Transverse colon (tissue), 4 donors: ENCODE measurements around the gene SPINK4. TPM values are rescaled to one million over a fixed set of nuclear protein-coding genes. Genes with fewer than 3 reads are reported as not detected.
A peak's percentile ranks its signal among the peaks of the same experiment; 100 is the strongest.

Source experiments
- DNase-seq: peaks from one replicate; pipeline ENCODE4 v3.0.0-alpha.2; 2019
- H3K27ac ChIP-seq, 4 donors: fragments of 200-600 bp; sonication (generic); 2 replicates each; pipeline ENCODE4 v1.5.1; 2016 to 2018; ENCODE audit warnings: inconsistent platforms in 4 of 4
- H3K27me3 ChIP-seq: fragments of 200-600 bp; sonication (generic); 2 replicates; pipeline ENCODE4 v1.5.1; 2017; ENCODE audit warnings: inconsistent platforms
- H3K36me3 ChIP-seq, 4 donors: fragments of 200-600 bp; sonication (generic); 2 replicates each; pipeline ENCODE4 v1.5.1; 2017 to 2019; ENCODE audit warnings: inconsistent platforms in 4 of 4
- H3K4me1 ChIP-seq, 4 donors: fragments of 200-600 bp; sonication (generic); 2 replicates each; pipeline ENCODE4 v1.5.1; 2017 to 2020; ENCODE audit warnings: inconsistent platforms in 4 of 4
- H3K4me3 ChIP-seq, 4 donors: fragments of 200-600 bp; sonication (generic); 1 replicate in 1 of 4; 2 replicates in 3 of 4; pipeline versions ENCODE4 v1.5.1 to v1.6.1; 2017 to 2019; ENCODE audit warnings: inconsistent platforms in 4 of 4
- H3K9me3 ChIP-seq, 2 donors: fragments of 200-600 bp; sonication (generic); 2 replicates each; pipeline ENCODE4 v1.5.1; 2017 to 2019; ENCODE audit warnings: inconsistent platforms in 2 of 2
- EP300 ChIP-seq: sonication (generic); formaldehyde crosslinking; IDR thresholded peaks from one replicate; pipeline ENCODE4 v1.6.1; 2017; ENCODE audit warnings: antibody characterized with exemption, low read depth
- POLR2A ChIP-seq: fragments of 450-650 bp; IDR thresholded peaks from one replicate; pipeline ENCODE4 v1.6.1; 2016; ENCODE audit warnings: antibody characterized with exemption, mild to moderate bottlenecking, moderate library complexity
- POLR2AphosphoS5 ChIP-seq, 3 donors: sonication (generic); formaldehyde crosslinking; IDR thresholded peaks; one replicate each; pipeline ENCODE4 v1.6.1; 2016; ENCODE audit warnings: antibody characterized with exemption in 3 of 3
- WGBS, 2 donors: methylation state at CpG; one replicate each; pipeline ENCODE4 v1.1.5; 2018; ENCODE audit warnings: low coverage in 1 of 2; 5-methylcytosine and 5-hydroxymethylcytosine counted together
- in situ Hi-C, 4 donors: fragments of 200-750 bp; cut with MboI; loops; one replicate each; pipeline versions ENCODE4 v1.15.0 to v1.15.1; 2017; ENCODE audit warnings: low sequenced_read_pairs in 3 of 4, low pct_ligation_motif_present in 1 of 4, low pct_unique_long_range_greater_than_20kb in 1 of 4
- intact Hi-C: fragments of 100-400 bp; cut with DNase I; formaldehyde crosslinking; loops from one replicate; pipeline ENCODE4 v1.15.1; 2023; ENCODE audit warnings: low total_unique reads
- total RNA-seq, 4 donors: library from RNA; depleted of rRNA; stranded (reverse); fragments of >200 nt; gene quantifications; one replicate each; pipeline ENCODE4 v1.1.0, GENCODE V29; 2016
- TF ChIP-seq, protein P1 (sequence below), 5 experiments: fragments of 200-600 bp in 3 of 5; fragments of 450-650 bp in 2 of 5; sonication (generic) in 3 of 5; IDR thresholded peaks; 1 replicate in 2 of 5; 2 replicates in 3 of 5; pipeline ENCODE4 v1.5.1; 2016 to 2017; ENCODE audit warnings: antibody characterized with exemption in 5 of 5, inconsistent platforms in 3 of 5, mild to moderate bottlenecking in 2 of 5, moderate library complexity in 1 of 5

Gene SPINK4
- total RNA-seq, 4 donors from 2014 or later = 6.6 to 77.8 TPM; not detected in 2

- Histone ChIP-seq H3K27ac (peak overlapping the region; percentile 54 to 86 (median 80)), H3K4me1 (peaks cover 0 to 33% (median 22%) of the 10 kb centered on the region in 4 donors), H3K36me3 (no peaks in the 10 kb centered on the region), H3K27me3 (no peaks in the 10 kb centered on the region), H3K9me3 (no peaks in the 10 kb centered on the region), H3K4me3 (no peak overlapping the region)
- DNase-seq = peak; percentile 94
- WGBS, 2 donors = 14% methylated on average over 1 of the region's 1 CpG; no CpG with 5 or more reads in 1 of the 2 donors
- TF ChIP-seq, protein P1, sequence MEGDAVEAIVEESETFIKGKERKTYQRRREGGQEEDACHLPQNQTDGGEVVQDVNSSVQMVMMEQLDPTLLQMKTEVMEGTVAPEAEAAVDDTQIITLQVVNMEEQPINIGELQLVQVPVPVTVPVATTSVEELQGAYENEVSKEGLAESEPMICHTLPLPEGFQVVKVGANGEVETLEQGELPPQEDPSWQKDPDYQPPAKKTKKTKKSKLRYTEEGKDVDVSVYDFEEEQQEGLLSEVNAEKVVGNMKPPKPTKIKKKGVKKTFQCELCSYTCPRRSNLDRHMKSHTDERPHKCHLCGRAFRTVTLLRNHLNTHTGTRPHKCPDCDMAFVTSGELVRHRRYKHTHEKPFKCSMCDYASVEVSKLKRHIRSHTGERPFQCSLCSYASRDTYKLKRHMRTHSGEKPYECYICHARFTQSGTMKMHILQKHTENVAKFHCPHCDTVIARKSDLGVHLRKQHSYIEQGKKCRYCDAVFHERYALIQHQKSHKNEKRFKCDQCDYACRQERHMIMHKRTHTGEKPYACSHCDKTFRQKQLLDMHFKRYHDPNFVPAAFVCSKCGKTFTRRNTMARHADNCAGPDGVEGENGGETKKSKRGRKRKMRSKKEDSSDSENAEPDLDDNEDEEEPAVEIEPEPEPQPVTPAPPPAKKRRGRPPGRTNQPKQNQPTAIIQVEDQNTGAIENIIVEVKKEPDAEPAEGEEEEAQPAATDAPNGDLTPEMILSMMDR (IDR thresholded peaks at IDR 0.05) = no peak
- peak; percentile 40 for TF ChIP-seq POLR2A
- TF ChIP-seq EP300 = peak; percentile 75
- peak; percentile 56 to 92 (median 88) for TF ChIP-seq POLR2AphosphoS5 (IDR thresholded peaks at IDR 0.05)
- intact Hi-C loops (no loop called here), in situ Hi-C loops (no loop called here)
Measured at GRCh38 chr9:33233626-33234342, 6.2 kb upstream of the SPINK4 start.

DNA sequence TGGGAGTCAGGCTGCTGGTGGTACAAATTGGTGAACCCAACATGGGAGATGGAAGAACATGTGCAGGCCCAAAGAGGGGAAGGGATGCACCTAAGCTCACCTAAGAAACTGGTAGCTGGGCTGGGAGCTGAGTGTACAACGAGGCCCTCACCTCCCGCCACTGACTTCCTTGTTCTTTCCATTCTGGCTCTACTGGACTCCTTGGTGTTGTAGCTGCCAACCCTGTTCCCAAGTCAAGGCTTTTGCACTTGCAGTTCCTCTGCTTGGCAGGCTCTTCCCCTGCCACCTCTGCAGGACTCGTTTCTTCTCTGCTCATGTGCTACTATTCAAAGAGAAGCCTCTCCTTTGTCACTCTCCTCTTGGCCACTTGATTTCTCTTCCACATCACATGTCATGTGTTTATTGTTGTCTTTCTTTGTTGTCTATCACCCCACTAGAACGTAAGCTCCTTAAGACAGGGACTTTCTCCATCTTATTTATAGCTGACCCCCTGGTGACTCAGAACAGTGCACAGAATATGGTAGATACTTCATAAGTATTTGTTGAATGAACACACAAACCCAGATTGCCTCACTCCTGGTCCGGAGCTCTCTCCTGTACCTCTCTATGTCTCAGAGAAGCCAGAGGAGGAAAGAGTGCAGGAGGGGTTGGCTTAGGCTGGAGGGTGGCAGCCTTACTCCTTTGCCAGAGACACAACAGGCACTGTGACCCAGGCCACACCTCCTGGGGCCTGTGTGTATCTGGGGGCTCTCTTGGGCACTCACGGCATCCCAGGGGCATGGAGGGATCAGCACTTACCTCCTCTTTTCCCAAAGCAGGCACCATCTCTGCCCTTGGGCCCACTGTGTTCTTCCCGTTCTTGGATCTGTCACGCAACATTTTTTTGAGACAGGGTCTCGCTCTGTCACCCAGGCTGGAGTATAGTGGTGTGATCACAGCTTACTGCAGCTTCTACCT lies 5.2 kb upstream of the SPINK4 start:
- H3K9me3 ChIP-seq = no peaks in the 10 kb centered on the region
- WGBS, 2 donors = 62 to 80% methylated on average over 1 to 9 of the region's 9 CpGs
- H3K4me1 ChIP-seq = peaks cover 0 to 33% (median 21%) of the 10 kb centered on the region in 4 donors
- no peaks in the 10 kb centered on the region for H3K36me3 ChIP-seq
- peak overlapping the region in 3 of 4 donors; percentile 78 to 86 (median 83) for H3K27ac ChIP-seq
- TF ChIP-seq, protein P1 (IDR thresholded peaks at IDR 0.05) = no peak
- TF ChIP-seq POLR2AphosphoS5 (IDR thresholded peaks at IDR 0.05) (no peak), POLR2A (no peak), EP300 (no peak)
- in situ Hi-C loops = no loop called here
- H3K27me3 ChIP-seq = no peaks in the 10 kb centered on the region
- no peak overlapping the region for H3K4me3 ChIP-seq
- DNase-seq = no peak
- intact Hi-C loops = no loop called here

GRCh38 chr9:33236571-33236970 lies 3.4 kb upstream of the SPINK4 start:
- intact Hi-C loops = no loop called here
- DNase-seq = no peak
- TF ChIP-seq, protein P1 (IDR thresholded peaks at IDR 0.05) = no peak
- TF ChIP-seq EP300 = no peak
- no peak for TF ChIP-seq POLR2AphosphoS5 (IDR thresholded peaks at IDR 0.05)
- TF ChIP-seq POLR2A = no peak
- Histone ChIP-seq H3K27ac (no peak overlapping the region), H3K27me3 (no peaks in the 10 kb centered on the region), H3K36me3 (no peaks in the 10 kb centered on the region), H3K9me3 (no peaks in the 10 kb centered on the region), H3K4me3 (no peak overlapping the region), H3K4me1 (peaks cover 0 to 41% (median 17%) of the 10 kb centered on the region in 4 donors)
- in situ Hi-C loops = no loop called here
- WGBS, 2 donors = 71 to 85% methylated on average over 1 to 3 of the region's 3 CpGs

- H3K27ac ChIP-seq = peak overlapping the region in 3 of 4 donors; percentile 40 to 58 (median 41)
- no peaks in the 10 kb centered on the region for H3K27me3 ChIP-seq
- no peak overlapping the region for H3K4me3 ChIP-seq
- H3K36me3 ChIP-seq = no peaks in the 10 kb centered on the region
- DNase-seq = peak; percentile 48
- intact Hi-C loops = no loop called here
- 51% methylated on average over 5 of the region's 5 CpGs; no CpG with 5 or more reads in 1 of the 2 donors for WGBS, 2 donors
- H3K9me3 ChIP-seq = no peaks in the 10 kb centered on the region
- in situ Hi-C loops = no loop called here
- TF ChIP-seq POLR2AphosphoS5 (IDR thresholded peaks at IDR 0.05) = peak in 1 of 3 donors; percentile 24
- TF ChIP-seq POLR2A = no peak
- H3K4me1 ChIP-seq = peaks cover 0 to 20% (median 0%) of the 10 kb centered on the region in 4 donors
Measured at GRCh38 chr9:33241298-33241697, 1.3 kb downstream of the SPINK4 start.
